GM18520 (cell line): ENCODE measurements around the gene DLX2.

Experiments
- ATAC-seq: cut with Tn5 transposase; IDR thresholded peaks from one replicate; pipeline ENCODE4 v1.9.1; 2021; ENCODE audit not compliant: unreplicated experiment

DLX2 gene

DNA sequence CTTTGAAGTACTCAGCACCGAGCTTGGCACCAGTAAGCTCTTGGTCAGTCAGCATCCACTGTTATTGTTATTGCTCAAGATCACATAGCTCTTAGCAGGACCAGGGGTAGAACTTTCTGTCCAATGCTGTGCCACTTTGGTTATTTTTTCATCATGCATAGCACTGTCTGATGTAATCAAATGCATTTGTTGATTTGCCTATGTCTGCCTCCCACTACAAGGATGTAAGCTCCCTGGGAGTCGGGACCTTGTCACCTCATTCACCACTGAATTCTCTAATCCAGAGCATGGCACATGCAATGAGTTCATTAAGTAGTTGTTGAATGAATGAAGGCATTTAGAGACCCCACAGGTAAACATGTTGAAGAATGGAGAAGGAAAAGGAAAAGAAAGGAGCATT, 46.4 kb downstream of the DLX2 start:
- ATAC-seq, result no peak

DNA sequence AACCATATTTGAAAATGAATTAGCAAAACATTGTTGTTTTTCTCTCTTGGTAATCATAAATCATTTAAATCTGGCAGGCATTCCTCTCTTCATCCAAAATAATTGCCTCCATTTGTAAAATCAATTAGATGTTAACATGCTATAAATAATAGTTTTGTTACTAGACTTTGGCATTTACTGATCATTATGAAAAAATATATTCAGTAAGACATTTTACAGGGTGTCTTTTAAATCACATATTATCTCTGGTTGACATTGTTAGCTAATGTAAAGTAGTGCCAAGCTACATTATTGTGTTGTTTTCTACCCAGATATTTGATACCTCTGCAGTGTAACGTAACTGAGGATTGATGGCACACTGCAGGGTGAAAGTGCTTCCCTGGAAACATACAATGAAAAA, 49.2 kb downstream of the DLX2 start:
- ATAC-seq, result no peak

DNA sequence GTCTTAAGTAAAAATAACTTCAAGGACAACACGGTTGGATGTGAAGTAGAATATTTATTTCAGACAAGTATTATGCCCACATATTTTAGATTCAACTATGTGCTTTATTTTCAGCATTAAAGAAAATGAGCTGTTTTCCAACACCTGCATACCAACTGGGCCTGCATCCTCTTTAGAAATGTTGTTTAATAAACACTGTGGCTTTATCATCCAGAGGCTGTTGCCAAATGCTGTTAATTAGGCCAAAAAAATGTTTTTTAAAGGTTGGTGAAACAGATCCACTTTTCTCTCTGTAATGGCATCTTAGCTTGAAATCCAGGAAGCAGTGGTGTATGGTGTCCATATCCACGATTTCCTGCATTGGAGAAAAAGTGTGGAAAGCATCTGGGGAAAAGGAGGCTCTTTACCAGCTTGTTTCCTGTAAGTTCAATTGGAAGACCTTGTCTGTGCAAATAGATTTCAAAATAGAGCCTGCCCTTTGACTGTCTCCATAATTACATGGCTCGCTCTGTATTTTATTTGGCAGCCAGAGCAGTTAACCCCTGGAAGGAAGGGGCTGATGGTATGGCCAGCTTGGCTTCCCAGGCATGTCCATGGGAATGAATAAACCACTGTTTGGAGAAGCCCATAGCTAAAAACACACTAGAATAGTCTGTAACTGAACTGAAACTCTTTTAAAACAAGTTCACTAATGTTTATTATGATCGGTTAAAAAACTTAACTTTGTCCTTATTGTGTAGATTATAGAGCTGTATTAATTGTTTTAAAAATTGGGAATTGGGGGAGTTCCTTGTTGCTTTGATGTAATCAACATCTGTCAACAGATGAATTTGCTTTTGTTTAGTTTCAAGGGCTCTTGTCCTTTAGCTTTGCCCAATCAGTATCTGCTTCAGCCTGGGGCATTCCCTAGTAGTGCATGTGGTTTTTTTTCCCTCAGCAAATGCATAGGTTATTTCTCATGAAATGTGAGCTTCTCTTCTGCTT, 50.4 kb downstream of the DLX2 start:
- no peak for ATAC-seq

DNA sequence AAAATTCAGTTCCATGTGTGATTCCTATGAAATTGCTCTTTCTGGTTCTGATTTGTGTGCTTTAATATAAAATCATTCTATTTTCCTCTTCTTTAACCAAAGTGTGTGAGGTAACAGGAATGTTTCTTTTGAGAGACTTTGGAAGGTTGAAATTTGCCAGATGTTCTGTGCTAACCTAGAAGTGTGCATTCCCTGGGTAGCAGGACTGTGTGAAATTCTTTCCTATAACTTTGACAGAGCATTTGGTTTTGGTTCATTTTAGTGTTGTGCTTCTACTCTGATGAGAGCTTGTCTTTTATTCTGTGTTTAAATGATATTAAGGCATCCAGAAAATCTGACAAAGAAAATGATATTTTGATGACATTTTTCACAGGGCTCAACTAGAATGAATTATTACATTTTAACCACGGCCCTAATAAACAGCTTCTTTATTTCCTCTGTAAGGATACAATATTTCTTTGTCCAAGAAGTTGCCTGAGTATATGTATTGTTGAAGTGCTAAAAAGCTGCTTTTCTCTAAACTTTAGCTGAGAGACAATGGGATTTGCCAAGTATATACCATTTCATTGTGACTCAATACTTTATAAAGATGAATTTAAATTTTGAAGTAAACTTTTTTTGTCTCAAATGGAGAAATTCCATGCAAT, 52.1 kb downstream of the DLX2 start:
- ATAC-seq, result no peak

DNA sequence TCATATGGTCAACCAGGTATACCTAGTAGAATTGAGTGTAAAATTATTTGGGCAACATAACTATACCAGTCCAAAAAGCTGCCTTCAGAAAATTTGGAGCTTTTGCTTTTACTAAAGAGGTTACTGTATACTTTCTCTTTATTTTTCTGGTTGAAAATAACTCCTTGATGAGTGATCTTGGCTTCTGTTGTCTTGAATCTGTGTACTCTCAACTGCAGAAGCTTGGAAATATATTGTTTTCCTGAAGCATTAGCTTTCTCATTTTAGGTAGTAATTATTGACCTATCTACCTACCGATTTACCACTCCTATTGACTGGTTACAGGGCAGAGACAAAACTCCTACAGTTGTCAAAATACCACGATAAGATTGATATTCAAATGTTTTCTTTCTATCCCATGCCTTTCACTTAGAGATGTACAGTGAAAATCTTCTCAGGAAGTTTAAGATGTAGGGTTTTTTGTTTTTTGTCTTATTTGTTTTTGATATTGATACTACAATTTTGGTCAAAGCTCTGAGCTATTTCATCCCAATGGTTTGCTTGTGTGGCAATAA, 53.1 kb downstream of the DLX2 start:
- no peak for ATAC-seq
